DOHH2 (cell line): ENCODE results near the gene TTLL7.

ENCODE experiments used
- H3F3A ChIP-seq: fragments of 200-600 bp; sonication (generic), shearing (Covaris generic); 2 replicates; pipeline ENCODE4 v1.6.0; 2016; ENCODE audit warnings: antibody characterized with exemption, mild to moderate bottlenecking; ENCODE audit not compliant: control insufficient read depth, insufficient read depth
- H3K27ac ChIP-seq: fragments of 200-600 bp; sonication (generic); 2 replicates; pipeline ENCODE4 v1.5.1; 2014; ENCODE audit warnings: low read depth, mild to moderate bottlenecking, low read length, moderate library complexity
- H3K27me3 ChIP-seq: fragments of 200-600 bp; sonication (generic); 2 replicates; pipeline ENCODE4 v1.6.1; 2014; ENCODE audit warnings: mild to moderate bottlenecking, low read length, mixed read lengths; ENCODE audit not compliant: control insufficient read depth
- H3K36me3 ChIP-seq: fragments of 200-600 bp; sonication (generic); 2 replicates; pipeline ENCODE4 v1.6.1; 2014; ENCODE audit warnings: mild to moderate bottlenecking, low read length, moderate library complexity, mixed read lengths; ENCODE audit not compliant: control insufficient read depth
- H3K4me1 ChIP-seq: fragments of 200-600 bp; sonication (generic); 2 replicates; pipeline ENCODE4 v1.6.1; 2014; ENCODE audit warnings: mild to moderate bottlenecking, low read length, mixed read lengths; ENCODE audit not compliant: control insufficient read depth
- H3K4me2 ChIP-seq: fragments of 200-600 bp; sonication (generic); 2 replicates; pipeline ENCODE4 v1.6.0; 2014; ENCODE audit warnings: mild to moderate bottlenecking, low read length, moderate library complexity
- H3K4me3 ChIP-seq: fragments of 200-600 bp; sonication (generic); 2 replicates; pipeline ENCODE4 v1.5.1; 2014; ENCODE audit warnings: mild to moderate bottlenecking, low read length, mixed read lengths
- H3K79me2 ChIP-seq: fragments of 200-600 bp; sonication (generic); 2 replicates; pipeline ENCODE4 v1.6.1; 2014; ENCODE audit warnings: mild to moderate bottlenecking, low read length, mixed read lengths; ENCODE audit not compliant: control insufficient read depth
- H3K9me2 ChIP-seq: fragments of 200-600 bp; sonication (generic); replicated peaks from 2 replicates; pipeline ENCODE4 v1.6.1; 2014; ENCODE audit warnings: mild to moderate bottlenecking, low read length, mixed read lengths; ENCODE audit not compliant: control insufficient read depth
- H3K9me3 ChIP-seq: fragments of 200-600 bp; sonication (generic); 2 replicates; pipeline ENCODE4 v1.6.1; 2014; ENCODE audit warnings: antibody characterized with exemption, low read length, mixed read lengths; ENCODE audit not compliant: control insufficient read depth, insufficient read depth
- H4K20me1 ChIP-seq: fragments of 200-600 bp; sonication (generic); 2 replicates; pipeline ENCODE4 v1.6.0; 2014; ENCODE audit warnings: low read depth, mild to moderate bottlenecking, antibody characterized with exemption, low read length, moderate library complexity; ENCODE audit not compliant: control insufficient read depth, insufficient read depth
- EZH2phosphoT487 ChIP-seq: fragments of 200-600 bp; sonication (generic); IDR thresholded peaks from 2 replicates; pipeline ENCODE4 v1.6.1; 2017; ENCODE audit warnings: borderline replicate concordance, mild to moderate bottlenecking, antibody characterized with exemption, low read length, moderate library complexity, mixed read lengths
- TF ChIP-seq, protein P1 (sequence below): fragments of 200-600 bp; sonication (generic); IDR thresholded peaks from one replicate; pipeline ENCODE4 v1.5.1; 2014; ENCODE audit warnings: antibody characterized with exemption, mild to moderate bottlenecking, low read depth, low read length; ENCODE audit not compliant: poor library complexity, severe bottlenecking

TTLL7 gene

DNA sequence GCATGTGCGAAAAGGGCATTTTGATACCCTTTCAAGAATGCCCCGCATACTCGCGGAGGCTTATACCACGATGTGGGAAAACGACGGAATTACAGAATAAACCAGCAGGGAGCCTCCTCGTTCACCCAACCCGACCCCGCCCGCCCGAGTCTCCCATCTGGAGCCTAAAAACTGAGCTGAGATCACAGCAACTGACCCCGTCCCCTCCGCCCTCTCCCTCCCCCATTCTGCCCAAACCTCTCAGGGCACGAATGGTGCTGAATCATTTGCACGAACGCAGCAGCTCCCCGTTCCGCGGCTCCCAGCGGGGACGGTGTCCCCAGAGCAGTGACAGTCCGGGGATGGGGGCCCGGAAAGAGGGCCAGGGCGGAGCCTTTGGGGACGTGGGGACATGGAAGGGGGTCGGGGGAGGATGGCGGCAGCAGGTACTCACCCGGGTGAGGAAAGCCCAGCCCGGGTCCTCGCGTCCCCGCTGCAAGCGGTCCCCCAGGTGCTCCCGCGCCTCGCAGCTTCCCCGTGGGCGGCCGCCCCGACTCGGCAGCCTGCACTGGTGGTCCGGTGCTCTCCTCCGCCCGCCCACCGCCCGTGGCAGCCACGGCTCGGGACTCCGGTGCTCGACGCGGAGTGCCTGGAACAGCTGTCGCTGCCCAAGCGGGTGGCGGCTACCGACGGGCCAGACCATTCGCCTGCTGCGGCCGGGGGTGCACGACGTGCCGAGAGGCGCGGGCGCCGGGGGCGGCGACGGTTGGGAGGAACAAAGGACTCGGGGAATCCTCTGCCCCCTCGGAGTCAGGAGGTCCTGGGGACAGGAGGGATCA lies at the start of gene TTLL7:
TTLL7 (minus strand) TSS at position 635 of the 818 bp plus-strand sequence. CDS start 46,921 bp downstream, outside the sequence.
- no peak within 1 kb of the TSS for H3K27ac ChIP-seq
- no peaks in the 10 kb centered on the region for H3K4me1 ChIP-seq
- H3K9me3 ChIP-seq = no peaks in the 10 kb centered on the region
- H3K27me3 ChIP-seq = peaks cover 6% of the 10 kb centered on the region; the same call in 1 of the 2 replicates
- H4K20me1 ChIP-seq = no peaks in the 10 kb centered on the region
- no peaks in the 10 kb centered on the region for H3F3A ChIP-seq
- no peak within 1 kb of the TSS for H3K4me3 ChIP-seq
- no peak for TF ChIP-seq EZH2phosphoT487
- TF ChIP-seq, protein P1, sequence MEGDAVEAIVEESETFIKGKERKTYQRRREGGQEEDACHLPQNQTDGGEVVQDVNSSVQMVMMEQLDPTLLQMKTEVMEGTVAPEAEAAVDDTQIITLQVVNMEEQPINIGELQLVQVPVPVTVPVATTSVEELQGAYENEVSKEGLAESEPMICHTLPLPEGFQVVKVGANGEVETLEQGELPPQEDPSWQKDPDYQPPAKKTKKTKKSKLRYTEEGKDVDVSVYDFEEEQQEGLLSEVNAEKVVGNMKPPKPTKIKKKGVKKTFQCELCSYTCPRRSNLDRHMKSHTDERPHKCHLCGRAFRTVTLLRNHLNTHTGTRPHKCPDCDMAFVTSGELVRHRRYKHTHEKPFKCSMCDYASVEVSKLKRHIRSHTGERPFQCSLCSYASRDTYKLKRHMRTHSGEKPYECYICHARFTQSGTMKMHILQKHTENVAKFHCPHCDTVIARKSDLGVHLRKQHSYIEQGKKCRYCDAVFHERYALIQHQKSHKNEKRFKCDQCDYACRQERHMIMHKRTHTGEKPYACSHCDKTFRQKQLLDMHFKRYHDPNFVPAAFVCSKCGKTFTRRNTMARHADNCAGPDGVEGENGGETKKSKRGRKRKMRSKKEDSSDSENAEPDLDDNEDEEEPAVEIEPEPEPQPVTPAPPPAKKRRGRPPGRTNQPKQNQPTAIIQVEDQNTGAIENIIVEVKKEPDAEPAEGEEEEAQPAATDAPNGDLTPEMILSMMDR = no peak
- H3K36me3 ChIP-seq = no peaks in the 10 kb centered on the region
- H3K79me2 ChIP-seq = no peaks in the 10 kb centered on the region
- H3K9me2 ChIP-seq = no peaks in the 10 kb centered on the region
- H3K4me2 ChIP-seq = no peak within 1 kb of the TSS

DNA sequence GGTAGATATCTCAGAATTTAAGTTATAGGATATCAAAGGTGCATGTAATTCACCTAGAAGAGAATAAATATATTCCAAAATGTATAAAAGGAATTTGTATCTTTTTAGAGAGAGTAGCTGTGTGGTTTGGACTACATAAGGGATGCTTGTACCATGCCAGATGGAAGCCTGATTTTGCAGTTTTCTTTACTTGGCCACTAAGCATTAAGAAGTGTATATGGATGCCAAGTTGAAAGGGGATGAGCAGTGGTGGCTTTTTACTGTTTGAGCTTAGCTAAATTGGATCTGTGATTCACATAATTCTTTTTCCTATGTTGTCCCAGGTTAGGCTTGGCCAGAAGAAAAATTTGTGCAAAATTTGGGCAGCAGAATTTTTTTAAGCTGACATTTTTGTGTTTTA lies 43.5 kb upstream of the TTLL7 start:
- Histone ChIP-seq H3K4me3 (no peak overlapping the region), H3K27ac (no peak overlapping the region), H3K9me3 (no peaks in the 10 kb centered on the region), H3K27me3 (no peaks in the 10 kb centered on the region), H3K4me2 (no peak overlapping the region), H3K9me2 (no peaks in the 10 kb centered on the region), H3K79me2 (no peaks in the 10 kb centered on the region), H3K4me1 (no peaks in the 10 kb centered on the region), H4K20me1 (no peaks in the 10 kb centered on the region), H3K36me3 (no peaks in the 10 kb centered on the region), H3F3A (no peaks in the 10 kb centered on the region)
- TF ChIP-seq EZH2phosphoT487 = no peak
- TF ChIP-seq, protein P1 = no peak

GRCh38 chr1:84037758-84038611 lies 39.1 kb upstream of the TTLL7 start:
- Histone ChIP-seq H3K4me2 (no peak overlapping the region), H3F3A (no peaks in the 10 kb centered on the region), H3K9me3 (no peaks in the 10 kb centered on the region), H3K27me3 (no peaks in the 10 kb centered on the region), H3K27ac (no peak overlapping the region), H4K20me1 (no peaks in the 10 kb centered on the region), H3K4me3 (no peak overlapping the region), H3K9me2 (no peaks in the 10 kb centered on the region), H3K4me1 (no peaks in the 10 kb centered on the region), H3K36me3 (no peaks in the 10 kb centered on the region), H3K79me2 (no peaks in the 10 kb centered on the region)
- no peak for TF ChIP-seq EZH2phosphoT487
- TF ChIP-seq, protein P1 = no peak
